ENCODE measurements around the gene NALCN.

The NALCN gene

DNA sequence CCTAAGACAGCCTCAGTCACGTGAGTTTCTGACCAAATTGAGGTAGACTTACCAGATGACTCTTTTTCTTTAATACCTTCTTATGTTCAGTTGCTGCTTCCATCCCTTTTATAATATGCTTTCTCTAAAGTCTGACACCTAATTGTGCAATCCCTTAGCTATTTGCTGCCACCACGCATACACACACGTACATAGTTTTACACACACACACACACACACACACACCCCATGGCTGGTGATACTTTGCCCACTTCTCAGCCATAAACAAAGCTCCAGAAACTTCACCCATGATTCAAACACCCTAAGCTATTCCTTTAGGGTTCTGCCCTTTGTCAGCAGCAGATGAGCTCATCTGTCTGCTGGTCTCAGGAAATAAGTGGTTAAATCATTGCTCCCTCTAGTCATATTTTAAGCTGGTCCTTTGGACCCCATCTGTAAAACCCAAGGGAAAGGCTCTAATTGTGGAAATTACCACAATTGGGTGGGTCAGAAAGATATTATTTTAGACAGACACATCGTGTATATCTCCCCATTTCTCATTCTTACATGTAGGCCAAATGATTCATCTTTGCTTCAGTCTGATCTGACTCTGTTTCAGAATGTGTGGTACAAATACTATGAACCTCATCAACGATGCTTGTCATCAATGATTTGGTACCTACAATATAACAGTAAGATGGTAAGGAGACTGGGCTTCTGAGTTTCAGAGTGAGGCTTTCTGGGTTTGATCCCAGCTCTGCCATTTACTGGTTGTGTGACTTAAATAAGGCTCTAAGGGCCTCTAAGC is 69.2 kb downstream of the NALCN start:
- H3K27me3 ChIP-seq (replicated peaks; ENCODE audit: control insufficient read depth, insufficient read depth, low read length): no peaks in the 10 kb centered on the region
- no peaks in the 10 kb centered on the region for H3K36me3 ChIP-seq (ENCODE audit: control insufficient read depth, insufficient read depth, low read length)
- TF ChIP-seq, protein P1, sequence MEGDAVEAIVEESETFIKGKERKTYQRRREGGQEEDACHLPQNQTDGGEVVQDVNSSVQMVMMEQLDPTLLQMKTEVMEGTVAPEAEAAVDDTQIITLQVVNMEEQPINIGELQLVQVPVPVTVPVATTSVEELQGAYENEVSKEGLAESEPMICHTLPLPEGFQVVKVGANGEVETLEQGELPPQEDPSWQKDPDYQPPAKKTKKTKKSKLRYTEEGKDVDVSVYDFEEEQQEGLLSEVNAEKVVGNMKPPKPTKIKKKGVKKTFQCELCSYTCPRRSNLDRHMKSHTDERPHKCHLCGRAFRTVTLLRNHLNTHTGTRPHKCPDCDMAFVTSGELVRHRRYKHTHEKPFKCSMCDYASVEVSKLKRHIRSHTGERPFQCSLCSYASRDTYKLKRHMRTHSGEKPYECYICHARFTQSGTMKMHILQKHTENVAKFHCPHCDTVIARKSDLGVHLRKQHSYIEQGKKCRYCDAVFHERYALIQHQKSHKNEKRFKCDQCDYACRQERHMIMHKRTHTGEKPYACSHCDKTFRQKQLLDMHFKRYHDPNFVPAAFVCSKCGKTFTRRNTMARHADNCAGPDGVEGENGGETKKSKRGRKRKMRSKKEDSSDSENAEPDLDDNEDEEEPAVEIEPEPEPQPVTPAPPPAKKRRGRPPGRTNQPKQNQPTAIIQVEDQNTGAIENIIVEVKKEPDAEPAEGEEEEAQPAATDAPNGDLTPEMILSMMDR (IDR thresholded peaks at IDR 0.05; ENCODE audit: insufficient read depth, low read length, poor library complexity, severe bottlenecking): no peak
- no peak for DNase-seq (ENCODE audit: extremely low read depth, insufficient read length)
- H3K4me3 ChIP-seq (replicated peaks; ENCODE audit: low read depth, low read length): no peak overlapping the region

DNA sequence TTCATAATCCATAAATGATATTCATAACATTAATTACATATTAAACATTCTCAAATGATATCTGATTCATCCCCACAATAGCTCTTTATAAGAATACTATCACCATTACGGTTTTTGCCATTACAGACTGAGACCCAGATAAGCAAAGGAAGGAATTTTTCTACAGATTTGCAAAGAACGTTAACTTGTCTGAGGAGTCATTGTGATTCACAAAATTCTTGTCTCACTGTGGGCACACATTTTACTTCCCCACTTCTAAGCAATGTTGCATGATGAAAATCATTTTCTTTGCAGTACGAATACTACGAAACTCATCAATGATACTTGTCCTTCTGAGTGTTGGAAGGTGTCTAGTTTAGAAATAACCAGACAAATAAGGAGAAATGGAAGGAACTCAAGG is 70.1 kb downstream of the NALCN start:
- H3K4me3 ChIP-seq (replicated peaks; ENCODE audit: low read depth, low read length): no peak overlapping the region
- DNase-seq (ENCODE audit: extremely low read depth, insufficient read length): no peak
- no peaks in the 10 kb centered on the region for H3K27me3 ChIP-seq (replicated peaks; ENCODE audit: control insufficient read depth, insufficient read depth, low read length)
- no peaks in the 10 kb centered on the region for H3K36me3 ChIP-seq (ENCODE audit: control insufficient read depth, insufficient read depth, low read length)
- TF ChIP-seq, protein P1 (IDR thresholded peaks at IDR 0.05; ENCODE audit: insufficient read depth, low read length, poor library complexity, severe bottlenecking): no peak

DNA sequence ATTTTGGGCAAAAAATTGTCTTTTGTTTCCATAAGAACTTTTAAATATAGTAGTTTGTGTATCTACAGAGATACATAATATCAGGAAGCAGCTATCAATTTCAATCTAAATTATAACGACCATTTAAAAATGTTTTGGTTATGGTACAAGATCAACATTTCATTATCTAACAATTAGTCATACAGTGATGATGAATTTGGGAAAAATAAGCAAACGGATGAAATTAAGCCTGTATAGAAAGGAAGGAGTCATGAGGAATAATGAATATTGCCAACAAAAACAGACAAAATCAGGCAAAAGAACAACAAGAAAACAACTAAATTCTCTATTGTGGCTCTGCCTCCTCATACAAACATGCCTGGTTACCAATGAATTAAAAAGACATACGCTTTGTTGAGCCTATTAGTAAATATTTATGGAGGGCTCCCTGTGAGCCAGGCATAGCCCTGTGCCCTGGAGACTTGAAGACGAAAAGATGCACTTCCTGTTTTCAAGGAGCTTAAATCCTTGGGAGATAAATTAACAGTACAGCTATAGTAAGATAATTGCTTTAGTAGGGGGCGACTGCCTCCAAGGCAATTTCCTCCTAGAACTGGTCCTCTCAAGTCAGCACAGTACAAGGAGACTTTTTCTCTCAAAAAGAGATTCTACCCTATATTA is 73.0 kb downstream of the NALCN start:
- DNase-seq (ENCODE audit: extremely low read depth, insufficient read length): no peak
- Histone ChIP-seq H3K4me3 (replicated peaks; ENCODE audit: low read depth, low read length) (no peak overlapping the region), H3K36me3 (ENCODE audit: control insufficient read depth, insufficient read depth, low read length) (no peaks in the 10 kb centered on the region), H3K27me3 (replicated peaks; ENCODE audit: control insufficient read depth, insufficient read depth, low read length) (no peaks in the 10 kb centered on the region)
- TF ChIP-seq, protein P1 (IDR thresholded peaks at IDR 0.05; ENCODE audit: insufficient read depth, low read length, poor library complexity, severe bottlenecking): no peak

DNA sequence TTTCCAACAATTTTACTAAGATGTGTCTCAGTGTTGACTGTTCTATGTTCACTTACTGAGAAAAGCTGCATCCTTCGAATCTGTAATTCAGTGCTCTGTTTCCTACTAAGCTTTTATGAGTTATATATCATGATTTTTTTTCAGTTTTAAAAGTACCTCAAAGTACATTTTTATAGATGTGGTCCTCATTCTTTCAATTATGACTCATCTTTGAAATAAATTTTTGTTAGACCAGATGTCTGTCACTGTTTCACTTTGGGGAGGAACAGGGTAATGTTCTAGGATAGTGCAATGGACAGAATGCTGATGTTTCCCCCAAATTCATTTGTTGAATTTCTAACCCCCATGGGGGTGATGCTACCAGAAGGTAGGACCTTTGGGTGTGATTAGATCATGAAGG is 74.8 kb downstream of the NALCN start:
- H3K36me3 ChIP-seq (ENCODE audit: control insufficient read depth, insufficient read depth, low read length): no peaks in the 10 kb centered on the region
- H3K27me3 ChIP-seq (replicated peaks; ENCODE audit: control insufficient read depth, insufficient read depth, low read length): no peaks in the 10 kb centered on the region
- DNase-seq (ENCODE audit: extremely low read depth, insufficient read length): no peak
- TF ChIP-seq, protein P1 (IDR thresholded peaks at IDR 0.05; ENCODE audit: insufficient read depth, low read length, poor library complexity, severe bottlenecking): no peak
- H3K4me3 ChIP-seq (replicated peaks; ENCODE audit: low read depth, low read length): no peak overlapping the region

DNA sequence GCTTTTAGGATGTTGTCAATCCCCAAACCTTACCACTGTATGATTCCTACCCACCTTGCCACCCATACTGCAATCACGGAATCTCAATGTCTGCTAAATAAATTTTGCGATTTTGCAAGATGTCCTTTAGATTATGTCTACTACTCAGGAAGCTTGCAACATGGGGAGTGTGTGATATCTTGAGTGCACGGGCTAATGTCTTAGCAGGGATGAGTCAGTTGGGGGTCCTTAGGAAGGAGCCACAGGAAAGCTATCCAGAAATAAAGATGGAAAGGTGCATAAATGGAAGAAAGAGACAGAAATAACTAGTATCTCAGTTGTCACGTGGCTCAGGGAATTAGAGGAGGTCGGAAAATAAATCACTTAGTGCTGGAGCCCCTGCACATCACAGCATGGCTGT is 77.1 kb downstream of the NALCN start:
- no peaks in the 10 kb centered on the region for H3K27me3 ChIP-seq (replicated peaks; ENCODE audit: control insufficient read depth, insufficient read depth, low read length)
- no peak overlapping the region for H3K4me3 ChIP-seq (replicated peaks; ENCODE audit: low read depth, low read length)
- no peaks in the 10 kb centered on the region for H3K36me3 ChIP-seq (ENCODE audit: control insufficient read depth, insufficient read depth, low read length)
- TF ChIP-seq, protein P1 (IDR thresholded peaks at IDR 0.05; ENCODE audit: insufficient read depth, low read length, poor library complexity, severe bottlenecking): no peak
- no peak for DNase-seq (ENCODE audit: extremely low read depth, insufficient read length)
